Measurements from ENCODE around the gene IL17B.

Gene IL17B, protein sequence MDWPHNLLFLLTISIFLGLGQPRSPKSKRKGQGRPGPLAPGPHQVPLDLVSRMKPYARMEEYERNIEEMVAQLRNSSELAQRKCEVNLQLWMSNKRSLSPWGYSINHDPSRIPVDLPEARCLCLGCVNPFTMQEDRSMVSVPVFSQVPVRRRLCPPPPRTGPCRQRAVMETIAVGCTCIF

GRCh38 chr5:149379177-149379761, at the start of gene IL17B:
TSS of gene IL17B (minus strand) at chr5:149379292. CDS start at chr5:149379225, 67 bp downstream.
- no peak for DNase-seq (ENCODE audit: low read depth in 2 of 2)

DNA sequence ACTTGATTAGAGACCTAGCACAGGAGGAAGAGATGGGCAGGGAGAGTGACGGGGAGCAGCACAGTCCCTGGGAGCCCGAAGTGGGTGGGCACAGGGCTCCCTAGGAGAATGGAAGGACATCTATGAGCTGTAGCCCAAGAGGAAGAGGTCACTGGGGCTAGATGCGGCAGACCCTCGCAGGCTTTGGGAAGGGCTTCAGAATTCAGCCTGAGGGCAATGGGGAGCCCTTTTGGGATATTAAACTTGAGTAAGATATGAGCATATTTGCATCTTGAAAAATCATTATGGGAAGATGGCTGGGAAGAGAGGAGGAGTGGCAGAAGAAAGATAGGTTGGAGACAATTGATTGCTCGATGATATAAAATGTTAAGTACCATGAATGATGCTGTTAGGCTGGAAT, 48.9 kb upstream of the IL17B start:
- DNase-seq (ENCODE audit: low read depth in 2 of 2), result no peak

DNA sequence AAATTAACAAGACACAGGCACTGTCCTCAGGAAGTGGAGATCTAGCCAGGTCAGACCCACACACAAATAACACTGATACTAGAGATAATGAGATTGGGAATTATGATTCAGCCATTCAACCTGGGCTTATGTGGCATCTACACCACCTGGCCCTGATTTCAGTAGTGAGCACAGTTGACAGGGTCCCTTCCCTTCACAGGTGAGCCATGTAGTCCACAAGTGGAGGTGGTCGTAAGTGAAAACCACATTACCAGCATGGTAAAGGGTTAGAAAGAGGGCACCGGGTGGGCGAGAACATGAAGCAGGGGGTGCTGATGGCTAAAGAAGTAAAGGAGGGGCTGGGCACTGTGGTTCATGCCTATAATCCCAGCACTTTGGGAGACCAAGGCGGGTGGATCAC, 48.3 kb upstream of the IL17B start:
- DNase-seq (ENCODE audit: low read depth in 2 of 2), result no peak

DNA sequence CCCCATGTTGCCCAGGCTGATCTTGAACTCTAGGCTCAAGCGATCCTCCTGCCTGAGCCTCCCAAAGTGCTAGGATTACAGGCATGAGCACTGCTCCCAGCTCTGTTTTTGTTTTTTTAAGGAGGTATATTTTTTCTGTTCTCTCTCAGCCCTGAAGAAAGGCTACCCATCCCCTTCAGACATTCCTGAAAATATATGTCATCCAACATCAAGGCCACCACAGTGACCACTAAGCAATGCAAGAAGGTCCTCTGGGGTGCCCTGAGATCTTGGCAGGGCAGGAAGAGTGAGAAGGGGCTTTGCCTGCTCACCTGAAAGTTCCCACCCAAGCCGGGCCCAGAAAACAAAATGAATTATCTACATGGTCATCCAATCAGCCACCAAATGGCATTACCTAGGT, 47.8 kb upstream of the IL17B start:
- DNase-seq (ENCODE audit: low read depth in 2 of 2), result no peak

- DNase-seq (ENCODE audit: low read depth in 2 of 2), result no peak
These were observed 46.6 kb upstream of the IL17B start for GRCh38 chr5:149425729-149426128.

DNA sequence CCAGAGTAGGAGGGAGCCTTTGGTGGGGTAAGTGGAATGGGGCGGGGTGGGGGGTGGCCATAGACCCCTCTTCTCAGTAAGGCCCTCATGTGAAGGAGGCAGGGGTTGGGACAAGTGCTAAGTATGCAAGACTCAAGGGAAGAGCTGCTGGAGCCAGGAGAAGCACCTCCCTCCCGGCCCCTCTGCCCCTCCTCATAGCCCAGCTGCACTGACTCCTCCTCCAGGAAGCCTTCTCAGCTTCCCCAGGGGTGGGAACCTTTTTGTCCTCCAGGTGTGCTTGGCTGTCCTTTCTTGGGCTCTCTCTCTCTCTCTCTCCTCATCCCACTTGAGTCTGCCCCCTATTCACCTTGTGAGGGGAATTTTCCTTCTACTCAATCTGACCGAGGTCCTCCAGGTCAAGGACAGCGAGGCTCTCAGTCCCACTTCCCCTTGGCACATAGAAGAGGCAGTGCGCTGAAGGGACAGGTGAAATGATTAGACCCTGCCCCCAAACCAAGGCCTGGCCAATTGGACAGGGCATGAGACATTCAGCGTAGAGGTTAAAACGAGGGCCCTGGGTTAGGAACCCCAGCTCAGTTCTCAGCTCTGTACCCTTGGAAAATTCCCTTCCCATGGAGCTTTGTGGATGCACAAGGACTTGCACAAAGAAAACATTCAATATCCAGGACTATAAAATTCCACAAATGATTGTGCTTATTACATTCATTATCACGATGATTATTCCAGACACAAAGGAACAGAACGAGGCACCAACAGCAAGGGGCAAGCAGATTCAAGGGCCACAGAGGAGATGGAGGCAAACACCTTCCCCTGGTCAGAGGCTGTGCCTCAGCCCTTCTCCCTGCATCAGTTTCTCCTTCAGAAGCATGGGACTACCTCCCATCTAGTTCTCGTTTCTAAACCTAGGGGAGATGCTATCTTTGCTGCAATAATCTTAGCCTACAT, 45.6 kb upstream of the IL17B start:
- no peak for DNase-seq (ENCODE audit: low read depth in 2 of 2)

DNA sequence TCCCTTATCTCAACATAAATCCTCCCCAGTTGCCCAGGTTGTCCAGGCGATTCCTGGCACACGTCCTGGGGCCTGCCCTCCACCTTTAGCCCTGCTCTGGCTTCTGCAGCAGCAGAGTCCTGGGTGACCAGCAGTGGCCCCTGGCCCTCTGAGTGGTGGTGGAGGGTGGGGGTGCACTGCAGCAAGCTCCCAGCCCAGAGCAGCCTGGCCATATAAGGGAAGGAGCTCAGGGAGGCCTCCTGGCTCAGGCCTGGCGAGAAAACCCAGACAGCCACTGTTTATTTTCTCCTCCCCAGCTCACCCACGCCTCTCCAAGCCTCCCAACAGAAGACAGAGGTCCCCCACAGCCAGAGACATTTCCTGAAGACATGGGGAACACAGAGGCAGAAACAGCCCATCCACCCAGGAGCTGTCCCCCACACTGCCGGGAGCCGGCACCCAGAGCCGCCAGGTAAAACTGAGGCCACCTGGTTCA, 44.7 kb upstream of the IL17B start:
- no peak for DNase-seq (ENCODE audit: low read depth in 2 of 2)

GRCh38 chr5:149423049-149423793, 44.1 kb upstream of the IL17B start:
- DNase-seq (ENCODE audit: low read depth in 2 of 2), result no peak

- DNase-seq (ENCODE audit: low read depth in 2 of 2), result no peak
These were observed 43.4 kb upstream of the IL17B start for GRCh38 chr5:149422366-149423048.

- DNase-seq (ENCODE audit: low read depth in 2 of 2), result no peak
These were observed 42.7 kb upstream of the IL17B start for GRCh38 chr5:149421834-149422233.

DNA sequence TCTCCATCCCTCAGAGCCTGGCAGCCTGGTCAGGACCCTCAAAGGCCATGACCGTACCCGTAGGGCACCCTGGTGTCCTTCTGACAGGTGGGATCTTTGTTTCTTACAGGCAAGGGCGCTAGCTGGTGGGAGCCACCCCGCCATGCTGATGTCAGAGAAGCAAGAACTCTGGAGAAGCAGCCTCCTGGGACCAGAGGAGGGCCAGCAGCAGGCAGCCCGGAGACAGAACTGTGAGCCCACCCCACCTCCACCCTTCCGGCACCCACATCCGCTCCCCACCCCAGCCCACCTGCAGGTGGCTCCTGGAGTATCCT, 42.2 kb upstream of the IL17B start:
- DNase-seq (ENCODE audit: low read depth in 2 of 2), result no peak

DNA sequence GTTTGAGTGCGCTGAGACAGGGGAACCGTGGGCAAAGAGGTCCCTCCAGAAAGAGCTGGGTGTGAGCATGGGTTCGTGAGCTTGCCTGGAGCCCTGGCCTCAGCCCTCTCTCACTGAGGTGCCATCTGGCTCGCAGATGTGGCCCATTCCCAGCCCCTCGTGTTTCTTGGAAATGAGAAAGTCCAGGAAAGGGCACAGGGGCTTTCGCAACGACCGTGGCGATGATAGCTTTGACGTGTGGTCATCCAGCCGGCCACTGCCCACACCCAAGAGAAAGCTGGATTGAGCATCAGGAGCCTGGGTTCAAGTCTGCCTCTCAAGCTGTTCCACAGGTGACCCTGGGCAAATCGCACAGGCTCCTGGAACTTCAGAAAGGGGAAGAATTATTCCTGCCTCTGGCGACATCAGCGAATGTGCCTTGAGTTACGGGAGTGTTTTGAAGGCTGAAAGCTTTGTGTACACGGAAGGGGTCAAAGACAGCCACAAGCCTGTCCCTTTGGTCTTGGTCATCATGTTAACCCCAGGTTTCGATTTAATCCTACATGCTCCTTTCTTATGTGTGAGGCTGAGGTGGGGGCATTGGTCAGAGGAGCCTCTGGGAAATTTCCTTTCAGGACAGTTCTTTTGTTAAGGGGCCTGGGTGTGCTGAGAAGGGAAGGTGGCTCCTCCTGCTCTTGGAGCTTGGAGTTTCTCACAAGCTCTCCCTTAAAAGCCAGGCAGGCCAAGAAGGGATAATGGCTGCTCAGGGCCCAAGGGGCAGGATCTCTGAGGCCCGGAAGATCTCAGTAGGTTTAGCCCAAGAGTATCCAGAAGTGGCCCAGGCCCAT, 41.7 kb upstream of the IL17B start:
- DNase-seq (ENCODE audit: low read depth in 2 of 2), result no peak

GRCh38 chr5:149419859-149420544, 40.9 kb upstream of the IL17B start:
- no peak for DNase-seq (ENCODE audit: low read depth in 2 of 2)

GRCh38 chr5:149419532-149419858, 40.4 kb upstream of the IL17B start:
- no peak for DNase-seq (ENCODE audit: low read depth in 2 of 2)

DNA sequence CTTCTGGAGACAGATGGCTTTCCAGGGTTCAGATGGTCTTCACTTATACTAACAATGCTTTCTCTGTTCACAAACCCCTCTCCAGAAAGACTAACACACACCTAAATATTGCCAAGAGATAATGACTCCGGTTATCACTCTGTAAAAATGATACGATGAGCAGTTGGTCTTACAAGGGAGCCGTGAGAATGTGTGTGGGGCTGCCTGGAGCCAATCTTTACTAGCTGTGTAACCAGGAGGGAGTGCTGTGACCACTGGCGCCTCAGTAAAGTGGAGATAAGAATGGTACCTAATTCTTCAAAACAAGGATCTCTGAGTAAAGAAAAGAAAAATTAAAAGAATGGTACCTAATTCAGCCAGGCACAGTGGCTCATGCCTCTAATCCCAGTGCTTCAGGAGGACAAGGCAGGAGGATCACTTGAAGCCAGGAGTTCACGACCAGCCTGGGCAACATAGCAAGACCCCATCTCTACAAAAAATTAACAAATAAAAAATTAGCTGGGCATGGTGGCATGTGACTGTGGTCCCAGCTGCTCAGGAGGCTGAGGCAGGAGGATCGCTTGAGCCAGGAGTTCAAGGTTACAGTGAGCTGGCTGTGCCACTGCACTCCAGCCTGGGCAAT, 39.9 kb upstream of the IL17B start:
- no peak for DNase-seq (ENCODE audit: low read depth in 2 of 2)

- no peak for DNase-seq (ENCODE audit: low read depth in 2 of 2)
These were observed 38.7 kb upstream of the IL17B start for GRCh38 chr5:149417711-149418368.

- DNase-seq (ENCODE audit: low read depth in 2 of 2), result no peak
These were observed 38.1 kb upstream of the IL17B start for GRCh38 chr5:149416987-149417710.
